MM.1S (cell line): ENCODE measurements around the gene SCIN.

ENCODE experiments used
- DNase-seq: peaks from one replicate; pipeline ENCODE4 v3.0.0-alpha.2; 2015
- H2AFZ ChIP-seq: fragments of 300-600 bp; sonication (generic); 2 replicates; pipeline ENCODE4 v1.6.0; 2016; ENCODE audit warnings: antibody characterized with exemption, low read length
- H3F3A ChIP-seq: fragments of 300-600 bp; sonication (generic); 2 replicates; pipeline ENCODE4 v1.6.1; 2016; ENCODE audit warnings: mild to moderate bottlenecking, antibody characterized with exemption, low read length, moderate library complexity, mixed read lengths; ENCODE audit not compliant: insufficient read depth
- H3K27ac ChIP-seq: fragments of 300-600 bp; sonication (generic); 2 replicates; pipeline ENCODE4 v1.5.1; 2016; ENCODE audit warnings: mild to moderate bottlenecking, low read length
- H3K27me3 ChIP-seq: fragments of 300-600 bp; sonication (generic); replicated peaks from 2 replicates; pipeline ENCODE4 v1.6.0; 2016; ENCODE audit warnings: low read length; ENCODE audit not compliant: insufficient read depth
- H3K36me3 ChIP-seq: fragments of 300-600 bp; sonication (generic); replicated peaks from 2 replicates; pipeline ENCODE4 v1.6.1; 2016; ENCODE audit warnings: mild to moderate bottlenecking, low read length, mixed read lengths; ENCODE audit not compliant: insufficient read depth
- H3K4me1 ChIP-seq: fragments of 300-600 bp; sonication (generic); 2 replicates; pipeline ENCODE4 v1.6.1; 2016; ENCODE audit warnings: low read length, mixed read lengths
- H3K4me2 ChIP-seq: fragments of 300-600 bp; sonication (generic); 2 replicates; pipeline ENCODE4 v1.6.0; 2016; ENCODE audit warnings: low read depth, low read length
- H3K4me3 ChIP-seq: fragments of 300-600 bp; sonication (generic); 2 replicates; pipeline ENCODE4 v1.5.1; 2016; ENCODE audit warnings: low read length, mixed read lengths
- H3K79me2 ChIP-seq: fragments of 300-600 bp; sonication (generic); 2 replicates; pipeline ENCODE4 v1.6.1; 2016; ENCODE audit warnings: mixed run types, low read length, mixed read lengths
- H3K9ac ChIP-seq: fragments of 300-600 bp; sonication (generic); 2 replicates; pipeline ENCODE4 v1.6.1; 2016; ENCODE audit warnings: low read length, mixed read lengths
- H3K9me2 ChIP-seq: fragments of 300-600 bp; sonication (generic); replicated peaks from 2 replicates; pipeline ENCODE4 v1.6.1; 2016; ENCODE audit warnings: mild to moderate bottlenecking, low read length, mixed read lengths; ENCODE audit not compliant: insufficient read depth
- H3K9me3 ChIP-seq: fragments of 300-600 bp; sonication (generic); replicated peaks from 2 replicates; pipeline ENCODE4 v1.6.1; 2016; ENCODE audit warnings: mild to moderate bottlenecking, low read length, mixed read lengths; ENCODE audit not compliant: insufficient read depth
- H4K20me1 ChIP-seq: fragments of 300-600 bp; sonication (generic); 2 replicates; pipeline ENCODE4 v1.6.1; 2016; ENCODE audit warnings: mild to moderate bottlenecking, low read length, moderate library complexity, mixed read lengths; ENCODE audit not compliant: insufficient read depth
- CTCF ChIP-seq: fragments of 300-600 bp; sonication (generic); IDR thresholded peaks from 2 replicates; pipeline ENCODE4 v1.5.1; 2016; ENCODE audit warnings: antibody characterized with exemption, low read length, mixed read lengths
- EZH2 ChIP-seq: fragments of 300-600 bp; sonication (generic); optimal IDR thresholded peaks from 2 replicates; pipeline ENCODE3; 2017; ENCODE audit warnings: low read depth, mild to moderate bottlenecking, antibody characterized with exemption, low read length, mixed read lengths
- EZH2phosphoT487 ChIP-seq: fragments of 300-600 bp; sonication (generic); IDR thresholded peaks from 2 replicates; pipeline ENCODE4 v1.6.1; 2018; ENCODE audit warnings: antibody characterized with exemption, low read length

The SCIN gene

GRCh38 chr7:12595148-12595547 is 24.6 kb downstream of the SCIN start:
- Histone ChIP-seq H3K27me3 (no peaks in the 10 kb centered on the region), H3K9ac (no peak overlapping the region), H4K20me1 (no peaks in the 10 kb centered on the region), H3K9me3 (no peaks in the 10 kb centered on the region), H3K27ac (no peak overlapping the region), H2AFZ (no peak overlapping the region), H3K4me3 (no peak overlapping the region), H3K4me1 (no peaks in the 10 kb centered on the region), H3K79me2 (no peaks in the 10 kb centered on the region), H3F3A (no peaks in the 10 kb centered on the region), H3K9me2 (no peaks in the 10 kb centered on the region), H3K36me3 (no peaks in the 10 kb centered on the region), H3K4me2 (no peak overlapping the region)
- no peak for TF ChIP-seq EZH2
- no peak for TF ChIP-seq CTCF
- TF ChIP-seq EZH2phosphoT487 = no peak
- no peak for DNase-seq

DNA sequence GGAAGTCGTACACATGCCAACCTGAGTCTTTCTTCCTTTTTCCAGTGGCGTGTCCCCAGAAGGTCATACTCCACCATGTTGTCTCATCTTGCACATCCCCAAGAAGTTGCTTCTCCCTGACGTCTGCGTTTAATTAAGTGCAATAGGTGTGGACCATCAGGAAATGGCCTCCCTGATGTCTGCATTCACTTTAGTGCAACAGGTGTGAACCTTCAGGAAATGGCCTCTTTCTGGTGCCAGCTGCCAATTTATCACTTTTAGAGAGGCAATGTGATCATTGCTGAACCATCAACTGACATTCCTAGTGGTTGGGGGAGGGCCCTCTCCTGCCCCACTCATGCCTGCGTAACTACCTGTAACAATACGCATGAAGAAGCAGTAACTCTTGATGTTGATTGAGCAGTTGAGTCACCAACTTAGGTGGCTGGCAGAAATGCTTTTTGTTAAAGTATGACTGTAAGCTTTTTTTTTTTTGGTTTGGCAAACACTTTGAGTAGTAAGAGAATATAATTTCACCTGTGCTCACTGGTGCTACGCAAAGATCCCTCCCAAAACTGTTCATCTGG is 25.8 kb downstream of the SCIN start:
- H2AFZ ChIP-seq = no peak overlapping the region
- no peaks in the 10 kb centered on the region for H3K36me3 ChIP-seq
- H4K20me1 ChIP-seq = no peaks in the 10 kb centered on the region
- no peak overlapping the region for H3K4me3 ChIP-seq
- no peaks in the 10 kb centered on the region for H3K9me3 ChIP-seq
- TF ChIP-seq EZH2phosphoT487 (no peak), EZH2 (no peak), CTCF (no peak)
- no peak overlapping the region for H3K9ac ChIP-seq
- no peaks in the 10 kb centered on the region for H3F3A ChIP-seq
- H3K4me1 ChIP-seq = no peaks in the 10 kb centered on the region
- no peak for DNase-seq
- H3K79me2 ChIP-seq = no peaks in the 10 kb centered on the region
- H3K4me2 ChIP-seq = no peak overlapping the region
- H3K27me3 ChIP-seq = no peaks in the 10 kb centered on the region
- no peak overlapping the region for H3K27ac ChIP-seq
- no peaks in the 10 kb centered on the region for H3K9me2 ChIP-seq

GRCh38 chr7:12601302-12601869 is 30.9 kb downstream of the SCIN start:
- Histone ChIP-seq H3K9me3 (no peaks in the 10 kb centered on the region), H3K27ac (no peak overlapping the region), H3K4me3 (no peak overlapping the region), H3K9me2 (no peaks in the 10 kb centered on the region), H3K27me3 (no peaks in the 10 kb centered on the region), H3K36me3 (no peaks in the 10 kb centered on the region), H3F3A (no peaks in the 10 kb centered on the region), H4K20me1 (no peaks in the 10 kb centered on the region), H3K4me2 (no peak overlapping the region), H3K9ac (no peak overlapping the region), H3K79me2 (no peaks in the 10 kb centered on the region), H2AFZ (no peak overlapping the region), H3K4me1 (no peaks in the 10 kb centered on the region)
- no peak for TF ChIP-seq CTCF
- no peak for TF ChIP-seq EZH2
- no peak for TF ChIP-seq EZH2phosphoT487
- no peak for DNase-seq
